Colonic mucosa (tissue), 4 donors: Measurements from ENCODE around the gene ZNF471. TPM values are rescaled to one million over a fixed set of nuclear protein-coding genes. Genes with fewer than 3 reads are reported as not detected.

Experiments
- DNase-seq: peaks from one replicate; pipeline ENCODE4 v3.0.0-alpha.2; 2020
- H3K27ac ChIP-seq: fragments of 200-600 bp; one replicate; pipeline ENCODE4 v1.8.0; 2021
- H3K27me3 ChIP-seq: fragments of 200-600 bp; one replicate; pipeline ENCODE4 v1.8.0; 2021
- H3K36me3 ChIP-seq: fragments of 200-600 bp; one replicate; pipeline ENCODE4 v1.8.0; 2021
- H3K4me1 ChIP-seq: fragments of 200-600 bp; one replicate; pipeline ENCODE4 v1.8.0; 2021; ENCODE audit warnings: mild to moderate bottlenecking
- H3K4me3 ChIP-seq: fragments of 200-600 bp; one replicate; pipeline ENCODE4 v1.8.0; 2021
- H3K9ac ChIP-seq, 2 donors: one replicate each; pipeline ENCODE4 v1.7.0; 2013; ENCODE audit warnings: control low read depth in 2 of 2, low read depth in 2 of 2, low read length in 2 of 2
- H3K9me3 ChIP-seq: fragments of 200-600 bp; one replicate; pipeline ENCODE4 v1.8.0; 2021
- intact Hi-C: fragments of 100-400 bp; cut with DNase I; formaldehyde crosslinking; loops from one replicate; pipeline ENCODE4 v1.14.1; 2022
- total RNA-seq, 2 donors: library from RNA; stranded (reverse); fragmentation: NEBNext Ultra II Directional in 1 of 2; extraction: Animal tissue kit (Norgen Biotek cat#: 25700) in 1 of 2; gene quantifications; one replicate each; pipeline ENCODE4 v1.2.1, GENCODE V29; 2021
- TF ChIP-seq, protein P1 (sequence below): fragments of 200-600 bp; IDR thresholded peaks from one replicate; pipeline ENCODE4 v1.8.0; 2022; ENCODE audit warnings: antibody characterized with exemption, mild to moderate bottlenecking
- donor health status: healthy.
- donor health status: DM: no; HTN: no; CAD: no.
- donor health status: DM: no; HTN: no; CAD: no.

ZNF471 gene
- total RNA-seq, 2 donors from 2014 or later = 2.1 to 4.2 TPM

DNA sequence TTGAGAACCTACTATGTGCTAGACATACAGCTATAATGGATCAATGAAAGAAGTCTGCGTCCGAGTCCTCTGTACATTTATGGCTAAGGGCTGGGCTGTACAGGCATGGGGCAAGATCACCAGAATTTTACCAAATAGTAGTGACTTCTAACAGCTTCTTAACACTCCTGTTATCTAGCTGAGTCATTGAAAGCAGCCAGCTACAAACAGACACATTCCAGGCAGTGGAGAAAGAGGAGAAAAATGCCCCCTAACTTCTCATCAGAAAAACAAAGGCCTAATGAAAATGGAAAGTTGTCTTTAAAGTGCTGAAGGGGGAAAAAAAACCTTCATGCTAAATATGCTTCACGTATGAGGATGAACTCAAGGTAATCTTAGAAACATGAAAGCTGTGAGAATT lies 16.3 kb upstream of the ZNF471 start:
- no peak overlapping the region for H3K9ac ChIP-seq
- no peaks in the 10 kb centered on the region for H3K36me3 ChIP-seq
- TF ChIP-seq, protein P1, sequence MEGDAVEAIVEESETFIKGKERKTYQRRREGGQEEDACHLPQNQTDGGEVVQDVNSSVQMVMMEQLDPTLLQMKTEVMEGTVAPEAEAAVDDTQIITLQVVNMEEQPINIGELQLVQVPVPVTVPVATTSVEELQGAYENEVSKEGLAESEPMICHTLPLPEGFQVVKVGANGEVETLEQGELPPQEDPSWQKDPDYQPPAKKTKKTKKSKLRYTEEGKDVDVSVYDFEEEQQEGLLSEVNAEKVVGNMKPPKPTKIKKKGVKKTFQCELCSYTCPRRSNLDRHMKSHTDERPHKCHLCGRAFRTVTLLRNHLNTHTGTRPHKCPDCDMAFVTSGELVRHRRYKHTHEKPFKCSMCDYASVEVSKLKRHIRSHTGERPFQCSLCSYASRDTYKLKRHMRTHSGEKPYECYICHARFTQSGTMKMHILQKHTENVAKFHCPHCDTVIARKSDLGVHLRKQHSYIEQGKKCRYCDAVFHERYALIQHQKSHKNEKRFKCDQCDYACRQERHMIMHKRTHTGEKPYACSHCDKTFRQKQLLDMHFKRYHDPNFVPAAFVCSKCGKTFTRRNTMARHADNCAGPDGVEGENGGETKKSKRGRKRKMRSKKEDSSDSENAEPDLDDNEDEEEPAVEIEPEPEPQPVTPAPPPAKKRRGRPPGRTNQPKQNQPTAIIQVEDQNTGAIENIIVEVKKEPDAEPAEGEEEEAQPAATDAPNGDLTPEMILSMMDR = no peak
- H3K27me3 ChIP-seq = no peaks in the 10 kb centered on the region
- H3K9me3 ChIP-seq = no peaks in the 10 kb centered on the region
- H3K4me1 ChIP-seq = no peaks in the 10 kb centered on the region
- H3K27ac ChIP-seq = no peak overlapping the region
- no peak for DNase-seq
- intact Hi-C loops = no loop called here
- no peak overlapping the region for H3K4me3 ChIP-seq

DNA sequence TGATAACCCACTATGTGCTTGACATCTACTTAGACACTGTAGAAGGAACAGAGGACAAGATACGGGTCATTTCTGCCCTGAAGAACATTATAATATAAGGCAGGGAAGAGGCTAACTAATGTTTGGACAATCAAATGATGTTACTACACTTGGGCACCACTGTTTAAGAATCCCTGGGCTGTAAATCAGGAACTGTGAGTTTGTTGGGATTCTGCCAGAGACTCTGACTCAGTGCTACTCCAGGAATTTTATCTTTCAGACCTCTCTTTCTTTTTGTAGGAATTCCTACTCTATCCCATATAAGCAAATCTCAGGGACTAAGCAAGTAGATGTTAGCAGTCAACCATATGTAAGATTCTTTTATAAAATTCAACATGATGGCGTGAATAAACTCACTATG lies 3.1 kb upstream of the ZNF471 start:
- intact Hi-C loops = no loop called here
- TF ChIP-seq, protein P1 = no peak
- no peaks in the 10 kb centered on the region for H3K36me3 ChIP-seq
- no peaks in the 10 kb centered on the region for H3K27me3 ChIP-seq
- no peak overlapping the region for H3K27ac ChIP-seq
- no peaks in the 10 kb centered on the region for H3K9me3 ChIP-seq
- H3K4me3 ChIP-seq = no peak overlapping the region
- H3K4me1 ChIP-seq = no peaks in the 10 kb centered on the region
- H3K9ac ChIP-seq = no peak overlapping the region
- DNase-seq = no peak

DNA sequence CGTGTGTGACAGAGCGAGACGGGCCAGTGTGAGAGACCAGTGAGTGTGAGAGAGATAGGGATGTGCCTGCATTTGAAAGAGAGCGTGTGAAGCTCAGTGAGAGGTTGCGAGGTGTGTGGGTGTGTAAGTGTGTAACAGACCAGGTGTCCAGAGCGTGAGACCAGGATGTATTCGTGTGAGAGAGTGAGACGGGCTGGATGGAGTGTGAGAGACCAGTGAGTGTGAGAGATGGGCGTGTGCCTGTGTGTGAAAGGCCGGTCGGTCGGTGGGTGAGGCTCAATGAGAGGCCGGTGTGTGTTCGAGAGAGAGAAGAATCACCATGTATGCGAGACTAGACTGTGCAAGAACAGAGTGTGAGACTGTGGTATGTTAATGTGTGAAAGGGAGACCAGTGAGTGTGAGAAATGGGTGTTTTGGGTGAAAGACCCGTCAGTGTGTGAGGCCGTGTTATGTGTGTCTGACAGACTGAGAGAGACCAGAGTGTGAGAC lies 679 bp downstream of the ZNF471 start:
- no peaks in the 10 kb centered on the region for H3K36me3 ChIP-seq
- DNase-seq = no peak
- H3K27me3 ChIP-seq = no peaks in the 10 kb centered on the region
- H3K4me3 ChIP-seq = peak overlapping the region; percentile 53
- H3K9me3 ChIP-seq = no peaks in the 10 kb centered on the region
- H3K27ac ChIP-seq = peak overlapping the region; percentile 87
- intact Hi-C loops = no loop called here
- H3K4me1 ChIP-seq = no peaks in the 10 kb centered on the region
- H3K9ac ChIP-seq = peak overlapping the region; percentile 58 to 72
- TF ChIP-seq, protein P1 = no peak

DNA sequence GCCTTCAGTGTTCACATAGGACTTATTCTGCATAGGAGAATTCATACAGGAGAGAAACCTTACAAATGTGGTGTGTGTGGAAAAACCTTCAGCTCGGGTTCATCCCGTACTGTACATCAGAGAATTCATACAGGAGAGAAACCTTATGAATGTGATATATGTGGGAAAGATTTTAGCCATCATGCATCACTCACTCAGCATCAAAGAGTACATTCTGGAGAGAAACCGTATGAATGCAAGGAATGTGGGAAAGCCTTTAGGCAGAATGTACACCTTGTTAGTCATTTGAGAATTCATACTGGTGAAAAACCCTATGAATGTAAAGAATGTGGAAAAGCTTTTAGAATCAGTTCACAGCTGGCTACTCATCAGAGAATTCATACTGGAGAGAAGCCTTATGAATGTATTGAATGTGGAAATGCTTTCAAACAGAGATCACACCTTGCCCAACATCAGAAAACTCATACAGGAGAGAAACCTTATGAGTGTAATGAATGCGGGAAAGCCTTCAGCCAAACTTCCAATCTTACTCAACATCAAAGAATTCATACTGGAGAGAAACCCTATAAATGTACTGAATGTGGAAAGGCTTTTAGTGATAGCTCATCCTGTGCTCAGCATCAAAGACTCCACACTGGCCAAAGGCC lies 17.7 kb downstream of the ZNF471 start:
- no peak overlapping the region for H3K27ac ChIP-seq
- no peaks in the 10 kb centered on the region for H3K27me3 ChIP-seq
- no peak for DNase-seq
- intact Hi-C loops = no loop called here
- H3K4me1 ChIP-seq = no peaks in the 10 kb centered on the region
- H3K4me3 ChIP-seq = no peak overlapping the region
- TF ChIP-seq, protein P1 = no peak
- peaks cover 23% of the 10 kb centered on the region for H3K9me3 ChIP-seq
- no peak overlapping the region for H3K9ac ChIP-seq
- H3K36me3 ChIP-seq = no peaks in the 10 kb centered on the region

DNA sequence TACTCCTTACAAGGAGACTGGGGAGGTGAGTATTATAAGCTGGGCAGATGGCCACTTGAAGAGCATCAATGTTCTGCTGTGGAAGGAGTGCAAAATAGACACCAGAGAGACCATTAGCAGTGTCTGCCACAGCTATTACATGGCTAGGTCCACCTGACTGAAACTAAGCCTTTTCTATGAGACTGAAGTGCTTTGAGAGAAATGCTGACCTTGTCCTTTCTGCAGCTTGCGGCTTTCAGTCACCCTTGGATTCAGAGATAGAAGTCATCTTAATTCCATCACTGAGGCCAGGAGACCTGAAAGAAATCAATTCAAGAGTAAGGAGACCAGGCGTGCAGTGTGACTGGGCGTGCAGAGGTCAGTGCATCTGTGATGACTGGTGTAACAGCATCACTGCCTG lies 29.8 kb downstream of the ZNF471 start:
- H3K4me3 ChIP-seq = no peak overlapping the region
- H3K9me3 ChIP-seq = no peaks in the 10 kb centered on the region
- no peak overlapping the region for H3K9ac ChIP-seq
- H3K36me3 ChIP-seq = no peaks in the 10 kb centered on the region
- no peak overlapping the region for H3K27ac ChIP-seq
- DNase-seq = no peak
- intact Hi-C loops = no loop called here
- no peaks in the 10 kb centered on the region for H3K4me1 ChIP-seq
- no peaks in the 10 kb centered on the region for H3K27me3 ChIP-seq
- TF ChIP-seq, protein P1 = no peak
